Esophagus mucosa (tissue), 1 donor: ENCODE measurements around the gene C22orf39. TPM values are rescaled to one million over a fixed set of nuclear protein-coding genes. Genes with fewer than 3 reads are reported as not detected.

ENCODE experiments used
- ATAC-seq: fragments of 200-7000 bp; cut with Tn5 transposase; one replicate; pipeline ENCODE4 v1.9.1; 2020
- total RNA-seq: library from RNA; stranded (reverse); gene quantifications from one replicate; pipeline ENCODE4 v1.2.4, GENCODE V29; 2023
- donor health status: DM: yes; HTN: yes; CAD: no.

Gene C22orf39
- total RNA-seq, 1 donor from 2014 or later: 11.8 TPM

DNA sequence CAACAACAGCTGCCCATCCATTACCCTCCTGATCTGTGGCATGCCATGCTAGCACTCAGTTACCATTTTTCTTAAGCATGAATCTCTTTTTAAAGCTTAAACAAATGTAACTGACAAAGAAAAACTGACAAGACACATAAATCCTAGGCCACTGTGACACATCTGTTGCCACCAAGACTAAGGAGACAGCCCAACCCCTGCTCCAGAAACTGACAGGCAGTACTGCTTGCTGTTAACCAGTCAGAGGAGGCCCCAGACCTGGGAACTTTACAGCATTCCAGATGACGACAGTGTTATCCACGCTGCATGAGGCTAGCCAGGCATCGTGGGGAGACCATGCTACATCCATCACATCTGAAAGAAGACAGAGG lies 49.8 kb downstream of the C22orf39 start:
- ATAC-seq: no peak

GRCh38 chr22:19396934-19397733 lies 50.4 kb downstream of the C22orf39 start:
- no peak for ATAC-seq

- no peak for ATAC-seq
Observed at GRCh38 chr22:19396561-19396933, 51.0 kb downstream of the C22orf39 start.

DNA sequence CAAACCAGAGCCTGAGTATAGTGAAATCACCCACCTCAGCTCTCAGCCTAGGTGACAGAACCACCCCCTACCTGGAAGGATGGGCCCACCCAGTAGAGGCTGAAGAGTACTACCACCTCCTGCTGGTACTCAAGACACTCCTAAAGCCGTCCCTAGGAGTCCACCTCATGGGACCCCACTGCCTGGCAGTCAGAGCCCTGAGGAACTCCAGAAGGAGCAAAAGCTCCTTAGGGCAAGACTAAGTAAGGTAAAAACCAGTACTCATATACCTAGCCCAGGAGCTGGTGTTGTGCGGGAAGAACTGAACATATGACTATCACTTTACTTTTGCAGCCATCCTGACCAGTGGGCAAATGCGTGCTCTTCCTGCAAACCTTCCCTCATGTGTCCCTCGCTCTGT lies 52.2 kb downstream of the C22orf39 start:
- no peak for ATAC-seq

- no peak for ATAC-seq
Observed at GRCh38 chr22:19394274-19395050, 53.0 kb downstream of the C22orf39 start.

GRCh38 chr22:19393704-19394103 lies 53.8 kb downstream of the C22orf39 start:
- ATAC-seq: no peak

Other genes starting within 250 kb of the C22orf39 start
- gene CLTCL1, start 156.0 kb downstream of the C22orf39 start, total RNA-seq: 6.8 TPM
- gene HIRA, start 16.0 kb downstream of the C22orf39 start, total RNA-seq: 15.8 TPM
- 26.4 TPM for gene MRPL40, start 15.2 kb downstream of the C22orf39 start, total RNA-seq
- 57.9 TPM for gene UFD1, start 31.5 kb upstream of the C22orf39 start, total RNA-seq
- gene CDC45, start 32.2 kb upstream of the C22orf39 start, total RNA-seq: 10.0 TPM
- gene CLDN5, start 76.7 kb upstream of the C22orf39 start, total RNA-seq: 10.4 TPM